Central memory CD8-positive, alpha-beta T cell (primary cell): ENCODE data around the gene GPRIN2.
"Not testable (repeated sequence)": the region's sequence is repeated elsewhere in the genome, so short reads cannot be mapped to it uniquely, and the experiment has no call there.

Experiments used
- ATAC-seq: fragments of 150-1000 bp; cut with Tn5 transposase; replicated peaks from 2 replicates; pipeline ENCODE4 v1.10.0; 2022; ENCODE audit warnings: mild to moderate bottlenecking, moderate FRiP score, moderate number of reproducible peaks; ENCODE audit not compliant: poor library complexity, severe bottlenecking; ENCODE audit errors: extremely low read depth
- DNase-seq, 2 donors: peaks; one replicate each; pipeline ENCODE4 v3.0.0; 2021; ENCODE audit warnings: low spot score in 2 of 2
- H3K27ac Mint-ChIP-seq: one replicate; pipeline ENCODE4 v1.8.0; 2022; ENCODE audit warnings: low read depth, mild to moderate bottlenecking, moderate library complexity, mixed read lengths
- H3K27me3 Mint-ChIP-seq: one replicate; pipeline ENCODE4 v1.8.0; 2022; ENCODE audit warnings: mixed read lengths
- H3K36me3 Mint-ChIP-seq: one replicate; pipeline ENCODE4 v1.8.0; 2022; ENCODE audit warnings: mild to moderate bottlenecking, moderate library complexity, mixed read lengths; ENCODE audit not compliant: insufficient read depth
- H3K4me1 Mint-ChIP-seq: one replicate; pipeline ENCODE4 v1.8.0; 2022; ENCODE audit warnings: mixed read lengths
- H3K4me3 Mint-ChIP-seq: one replicate; pipeline ENCODE4 v1.8.0; 2022; ENCODE audit warnings: mild to moderate bottlenecking, moderate library complexity, mixed read lengths
- H3K9me3 Mint-ChIP-seq: one replicate; pipeline ENCODE4 v1.8.0; 2022; ENCODE audit warnings: mixed read lengths

GPRIN2 gene

GRCh38 chr10:46581997-46582396 is 25.5 kb upstream of the GPRIN2 start:
- ATAC-seq, H3K27me3 Mint-ChIP-seq, H3K36me3 Mint-ChIP-seq, H3K9me3 Mint-ChIP-seq, H3K27ac Mint-ChIP-seq, H3K4me3 Mint-ChIP-seq, H3K4me1 Mint-ChIP-seq, DNase-seq: not testable (repeated sequence)

- H3K4me3 Mint-ChIP-seq, H3K27ac Mint-ChIP-seq, DNase-seq, H3K4me1 Mint-ChIP-seq, H3K9me3 Mint-ChIP-seq, H3K36me3 Mint-ChIP-seq, ATAC-seq, H3K27me3 Mint-ChIP-seq: not testable (repeated sequence)
Observed at GRCh38 chr10:46579378-46579777, 22.9 kb upstream of the GPRIN2 start.

GRCh38 chr10:46578474-46579178 is 22.2 kb upstream of the GPRIN2 start, which contains the start of gene SYT15:
Gene SYT15 (plus strand): TSS chr10:46579128. CDS start chr10:46579169, 41 bp downstream.
- not testable (repeated sequence) for ATAC-seq, DNase-seq, H3K27ac Mint-ChIP-seq, H3K27me3 Mint-ChIP-seq, H3K36me3 Mint-ChIP-seq, H3K4me1 Mint-ChIP-seq, H3K9me3 Mint-ChIP-seq, H3K4me3 Mint-ChIP-seq

- H3K27me3 Mint-ChIP-seq, H3K27ac Mint-ChIP-seq, DNase-seq, H3K9me3 Mint-ChIP-seq, H3K4me1 Mint-ChIP-seq, H3K36me3 Mint-ChIP-seq, ATAC-seq, H3K4me3 Mint-ChIP-seq: not testable (repeated sequence)
Observed at GRCh38 chr10:46577624-46578473, 21.4 kb upstream of the GPRIN2 start.

GRCh38 chr10:46573884-46574283 is 17.4 kb upstream of the GPRIN2 start:
- not testable (repeated sequence) for H3K27ac Mint-ChIP-seq

GRCh38 chr10:46573314-46573713 is 16.9 kb upstream of the GPRIN2 start:
- H3K27me3 Mint-ChIP-seq, ATAC-seq, H3K4me3 Mint-ChIP-seq, H3K36me3 Mint-ChIP-seq, DNase-seq, H3K27ac Mint-ChIP-seq, H3K9me3 Mint-ChIP-seq, H3K4me1 Mint-ChIP-seq: not testable (repeated sequence)

More at GRCh38 chr10:46573884-46574283, 17.4 kb upstream of the GPRIN2 start:
- H3K9me3 Mint-ChIP-seq, H3K4me1 Mint-ChIP-seq, H3K36me3 Mint-ChIP-seq, H3K27me3 Mint-ChIP-seq, H3K4me3 Mint-ChIP-seq, DNase-seq, ATAC-seq: not testable (repeated sequence)

- not testable (repeated sequence) for ATAC-seq, H3K36me3 Mint-ChIP-seq, H3K27ac Mint-ChIP-seq, H3K4me3 Mint-ChIP-seq, H3K27me3 Mint-ChIP-seq, H3K4me1 Mint-ChIP-seq, H3K9me3 Mint-ChIP-seq, DNase-seq
Observed at GRCh38 chr10:46572765-46573164, 16.3 kb upstream of the GPRIN2 start.

- H3K27me3 Mint-ChIP-seq, H3K27ac Mint-ChIP-seq, DNase-seq, H3K4me1 Mint-ChIP-seq, H3K9me3 Mint-ChIP-seq, H3K36me3 Mint-ChIP-seq, ATAC-seq, H3K4me3 Mint-ChIP-seq: not testable (repeated sequence)
Observed at GRCh38 chr10:46570655-46571054, 14.2 kb upstream of the GPRIN2 start.

- not testable (repeated sequence) for H3K4me3 Mint-ChIP-seq, H3K27ac Mint-ChIP-seq, H3K27me3 Mint-ChIP-seq, H3K36me3 Mint-ChIP-seq, DNase-seq, ATAC-seq, H3K9me3 Mint-ChIP-seq, H3K4me1 Mint-ChIP-seq
Observed at GRCh38 chr10:46567151-46567550, 10.7 kb upstream of the GPRIN2 start.

- peak; percentile 40 for ATAC-seq
- H3K27me3 Mint-ChIP-seq, H3K4me1 Mint-ChIP-seq, H3K36me3 Mint-ChIP-seq, H3K4me3 Mint-ChIP-seq, H3K27ac Mint-ChIP-seq, H3K9me3 Mint-ChIP-seq: not testable (repeated sequence)
- peak in 1 of 2 donors; percentile 14 for DNase-seq
Observed at GRCh38 chr10:46565591-46566332, 9.3 kb upstream of the GPRIN2 start.

GRCh38 chr10:46560952-46561351 is 4.5 kb upstream of the GPRIN2 start:
- no peak overlapping the region for H3K4me3 Mint-ChIP-seq
- DNase-seq = peak; percentile 9 to 11
- no peaks in the 10 kb centered on the region for H3K27me3 Mint-ChIP-seq
- ATAC-seq = no peak
- H3K4me1 Mint-ChIP-seq = peaks cover 12% of the 10 kb centered on the region
- peaks cover 2% of the 10 kb centered on the region for H3K36me3 Mint-ChIP-seq
- no peaks in the 10 kb centered on the region for H3K9me3 Mint-ChIP-seq
- H3K27ac Mint-ChIP-seq = no peak overlapping the region

- Mint-ChIP-seq H3K9me3 (no peaks in the 10 kb centered on the region), H3K4me1 (peaks cover 12% of the 10 kb centered on the region), H3K27me3 (no peaks in the 10 kb centered on the region), H3K4me3 (no peak overlapping the region), H3K27ac (no peak overlapping the region), H3K36me3 (peaks cover 2% of the 10 kb centered on the region)
- DNase-seq (peak; percentile 9 to 12), ATAC-seq (no peak)
Observed at GRCh38 chr10:46560381-46560780, 3.9 kb upstream of the GPRIN2 start.
